Activated effector memory CD4-positive, alpha-beta T cell treated with anti-CD3 and anti-CD28 coated beads, Interleukin-2, amount 50 U/mL, for 16 hours (primary cell): ENCODE measurements around the gene GIT2.

Experiments
- DNase-seq: peaks from one replicate; pipeline ENCODE4 v3.0.0-alpha.2; 2020

GIT2 gene

DNA sequence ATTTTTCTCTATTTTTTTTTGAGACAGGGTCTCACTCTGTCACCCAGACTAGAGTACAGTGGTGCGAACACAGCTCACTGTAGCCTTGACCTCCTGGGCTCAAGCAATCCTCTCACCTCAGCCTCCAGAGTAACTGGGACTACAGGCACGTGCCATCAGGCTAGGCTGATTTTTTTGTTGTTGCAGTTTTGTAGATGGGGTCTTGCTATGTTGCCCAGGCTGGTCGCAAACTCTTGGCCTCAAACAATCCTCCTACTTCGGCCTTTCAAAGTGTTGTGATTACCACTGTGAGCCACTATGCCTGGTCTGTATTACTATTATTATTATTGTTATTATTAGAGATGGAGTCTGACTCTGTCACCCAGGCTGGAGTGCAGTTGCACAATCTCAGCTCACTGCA, 23.3 kb downstream of the GIT2 start:
- no peak for DNase-seq

DNA sequence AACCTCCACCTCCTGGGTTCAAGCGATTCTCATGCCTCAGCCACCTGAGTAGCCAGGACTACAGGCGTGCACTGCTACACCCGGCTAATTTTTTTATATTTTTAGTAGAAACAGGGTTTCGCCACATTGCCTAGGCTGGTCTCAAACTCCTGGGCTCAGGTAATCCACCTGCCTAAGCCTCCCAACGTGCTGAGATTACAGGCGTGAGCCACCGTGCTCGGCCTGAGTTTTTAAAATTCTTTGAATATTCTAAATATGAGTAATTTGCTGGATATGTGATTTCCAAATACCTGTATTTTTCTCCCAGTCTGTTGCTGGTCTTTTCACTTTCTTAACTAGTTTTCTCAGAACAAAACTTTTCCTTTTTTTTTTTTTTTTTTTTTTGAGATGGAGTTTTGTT, 27.4 kb downstream of the GIT2 start:
- DNase-seq, result no peak

DNA sequence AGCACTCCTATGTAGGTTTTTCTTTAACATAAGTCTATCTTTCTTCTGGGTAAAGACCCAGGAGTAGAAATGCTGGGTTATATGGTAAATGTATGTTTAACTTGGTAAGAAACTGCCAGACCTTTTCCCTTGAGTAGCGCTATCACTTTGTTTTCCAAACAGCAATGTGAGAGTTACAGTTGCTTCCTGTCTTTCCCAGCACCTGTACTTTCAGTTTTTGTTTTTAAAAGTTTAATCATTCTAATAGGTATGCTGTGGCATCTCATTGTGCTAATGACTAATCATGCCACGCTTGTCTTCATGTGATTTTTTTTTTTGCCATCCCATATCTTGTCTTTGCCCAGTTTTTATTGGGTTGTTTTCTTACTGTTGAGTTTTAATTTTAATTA, 28.1 kb downstream of the GIT2 start:
- no peak for DNase-seq

DNA sequence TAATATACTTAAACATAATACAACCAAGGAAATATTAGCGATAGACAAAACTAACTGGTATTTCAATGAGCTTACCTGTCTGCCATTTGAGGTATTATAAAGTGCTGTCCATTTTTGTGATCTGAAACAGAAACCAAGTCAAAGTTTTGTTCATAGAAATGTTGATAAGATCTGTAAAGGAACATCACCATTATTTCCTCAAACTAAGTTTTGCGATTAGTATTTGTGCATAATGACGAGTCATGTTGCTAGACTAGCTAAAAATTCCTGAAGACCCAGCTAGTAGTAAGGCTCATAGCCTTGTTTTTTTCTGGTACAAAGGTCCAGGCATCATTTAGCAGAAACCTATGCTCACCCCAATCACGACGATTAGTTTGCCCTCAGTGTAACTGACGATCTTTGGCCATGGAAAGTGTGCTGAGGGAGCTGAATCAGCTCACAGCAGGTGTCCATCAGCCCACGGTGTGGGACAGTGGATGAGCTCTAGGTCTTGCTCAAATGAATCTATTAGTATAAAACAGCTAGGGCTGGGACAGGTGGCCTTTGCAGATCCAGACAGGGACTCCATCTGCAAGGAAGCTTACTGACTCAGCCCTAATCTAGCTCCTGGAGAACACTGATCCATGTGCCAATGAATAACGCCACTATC, 28.7 kb downstream of the GIT2 start:
- DNase-seq, result peak; percentile 68

DNA sequence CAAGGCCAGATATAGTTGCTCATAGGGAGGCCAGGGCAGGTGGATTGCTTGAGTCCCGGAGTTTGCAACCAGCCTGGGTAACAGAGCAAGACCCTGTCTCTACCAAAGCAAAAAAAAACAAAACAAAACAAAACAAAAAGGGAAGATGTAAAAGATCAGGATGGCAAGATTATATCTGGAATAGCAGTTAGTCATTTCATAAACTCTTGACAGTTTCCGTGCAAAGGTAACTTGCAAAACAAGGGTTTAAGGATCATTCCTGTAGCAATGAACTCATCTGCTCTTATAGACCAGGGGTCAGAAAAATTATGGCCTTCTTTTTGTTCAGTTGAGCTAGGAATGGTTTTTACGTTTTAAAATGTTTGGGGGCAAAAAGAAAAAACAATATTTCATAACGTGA, 29.6 kb downstream of the GIT2 start:
- DNase-seq, result no peak

DNA sequence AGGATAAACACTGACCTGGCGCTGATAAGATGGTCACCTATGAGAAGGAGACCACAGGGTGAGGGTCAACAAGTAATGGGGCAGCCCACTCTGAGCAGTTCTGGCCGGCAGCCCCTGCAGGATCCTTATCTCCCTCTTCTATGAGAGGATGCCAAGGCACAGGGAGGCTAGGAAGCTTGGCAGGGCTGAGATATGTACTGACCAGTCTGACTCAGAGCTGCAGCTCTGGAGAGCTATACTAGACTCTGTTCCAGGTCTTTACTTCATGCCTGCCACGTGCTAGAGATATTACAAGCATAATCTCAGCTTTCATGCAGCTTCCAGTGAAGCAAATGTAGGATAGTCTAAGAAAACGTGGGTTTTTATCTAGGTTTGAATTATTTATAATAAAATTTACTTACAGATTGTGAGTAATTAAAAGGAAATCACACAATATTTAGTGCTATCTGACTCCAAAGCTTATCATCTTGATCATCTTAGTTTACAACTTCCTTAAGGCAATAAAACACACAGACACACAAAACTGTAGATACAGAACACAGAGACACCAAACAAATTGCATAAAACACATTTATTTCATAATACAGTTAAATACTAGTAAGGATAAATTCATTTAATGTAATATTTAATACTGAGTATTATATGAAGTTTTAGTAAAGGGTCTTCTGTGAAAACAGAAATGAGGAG, 32.3 kb downstream of the GIT2 start:
- no peak for DNase-seq

DNA sequence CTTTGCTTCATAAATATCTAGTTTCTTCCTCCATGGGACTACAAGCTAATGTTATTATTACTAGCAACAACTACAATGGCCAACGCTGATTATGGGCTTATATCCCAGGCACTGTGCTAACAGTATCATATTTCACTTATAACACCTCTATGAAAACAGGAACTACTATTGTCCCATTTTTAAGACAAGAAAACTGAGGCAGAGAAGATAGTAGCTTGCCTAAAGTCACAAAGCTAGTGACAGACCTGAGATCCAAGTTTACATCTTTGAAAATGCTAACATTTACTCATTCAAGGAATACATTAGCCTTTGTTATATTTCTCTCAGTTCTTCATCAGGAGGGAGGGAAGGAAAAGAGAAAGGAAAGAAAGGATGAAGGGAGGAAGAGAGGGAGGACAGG, 32.8 kb downstream of the GIT2 start:
- DNase-seq, result no peak

DNA sequence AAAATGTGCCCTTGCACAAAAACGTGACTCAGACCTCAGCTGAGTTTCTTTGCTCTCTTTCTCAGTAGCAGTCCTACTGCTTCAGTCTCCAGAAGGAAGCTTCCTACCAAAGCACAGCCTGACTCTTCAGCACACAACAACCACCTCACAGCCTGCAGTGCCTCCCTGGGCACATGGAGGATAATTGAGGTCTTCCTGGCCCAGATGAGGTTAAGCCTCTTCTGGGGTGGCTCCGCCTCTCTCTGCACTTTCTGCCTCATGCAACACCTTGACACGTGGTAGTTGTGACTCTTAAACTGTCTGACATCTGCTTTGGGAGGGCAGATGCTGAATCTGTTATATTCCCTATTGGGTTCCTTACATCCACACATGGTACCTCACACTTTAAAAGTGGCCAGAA, 33.8 kb downstream of the GIT2 start:
- no peak for DNase-seq

DNA sequence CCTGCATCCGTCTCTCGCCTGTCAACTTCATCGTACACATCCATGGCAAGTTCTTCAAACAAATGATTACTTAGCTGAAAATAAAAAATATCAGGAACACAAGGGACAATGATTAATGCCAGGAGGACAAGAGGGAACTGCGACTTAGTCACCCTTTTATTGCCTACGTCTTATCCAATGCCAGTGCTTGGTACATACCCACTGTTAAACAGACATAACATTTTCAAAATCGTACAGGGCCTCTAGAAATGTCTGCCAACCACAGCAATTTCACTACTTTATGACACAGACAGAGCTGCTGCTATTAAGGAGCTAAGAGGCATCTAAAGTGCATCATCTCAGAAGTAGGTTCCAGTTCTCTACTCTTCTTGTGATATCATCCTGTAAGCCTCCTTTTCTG, 34.6 kb downstream of the GIT2 start:
- no peak for DNase-seq

DNA sequence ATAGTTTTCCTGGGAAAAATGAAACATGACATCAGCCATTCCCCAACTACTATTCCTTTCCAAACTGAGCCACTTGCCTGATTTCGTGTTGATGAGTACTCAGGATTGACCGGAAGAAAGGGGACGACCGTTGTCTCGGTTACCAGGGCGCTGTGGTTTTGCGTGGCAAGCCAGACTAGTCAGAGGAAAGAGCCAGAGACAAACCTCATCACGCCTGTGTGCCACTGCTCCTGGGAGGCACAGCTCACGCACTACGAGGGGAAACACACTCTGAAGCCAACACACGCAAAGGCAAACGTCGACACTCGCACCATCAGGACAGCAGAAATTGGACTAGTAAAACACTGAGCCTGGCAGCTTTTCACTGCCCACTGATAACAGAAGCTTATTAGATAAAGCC, 35.0 kb downstream of the GIT2 start:
- no peak for DNase-seq

DNA sequence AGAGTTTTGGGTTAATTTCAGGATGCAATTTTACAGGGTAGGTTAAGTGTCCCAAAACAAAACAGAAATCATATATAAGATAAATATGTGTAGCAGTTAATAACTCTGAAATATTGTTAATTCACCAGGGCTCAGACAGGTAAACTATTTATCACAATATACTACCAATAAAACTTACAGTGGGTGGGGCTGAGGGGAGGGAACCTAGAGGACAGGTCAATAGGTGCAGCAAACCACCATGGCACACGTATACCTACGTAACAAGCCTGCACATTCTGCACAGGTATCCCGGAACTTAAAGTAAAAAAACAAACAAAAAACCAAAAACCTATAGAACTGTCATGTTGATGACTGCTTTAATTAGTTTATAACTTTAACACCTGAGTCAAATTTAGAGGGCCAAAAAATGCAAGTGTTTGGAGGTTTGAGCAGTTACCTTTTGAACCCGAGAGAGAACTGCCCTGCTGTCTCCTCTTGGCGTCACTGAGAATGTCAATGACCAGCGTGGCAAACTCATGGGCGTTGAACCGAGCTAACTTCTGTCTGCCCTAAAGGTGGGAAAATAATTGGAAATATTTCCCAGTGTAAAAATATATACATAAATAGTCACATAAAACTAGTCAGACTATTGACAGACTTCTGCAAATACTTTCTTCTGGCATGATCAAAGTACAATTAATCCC, 36.6 kb downstream of the GIT2 start:
- DNase-seq, result no peak

DNA sequence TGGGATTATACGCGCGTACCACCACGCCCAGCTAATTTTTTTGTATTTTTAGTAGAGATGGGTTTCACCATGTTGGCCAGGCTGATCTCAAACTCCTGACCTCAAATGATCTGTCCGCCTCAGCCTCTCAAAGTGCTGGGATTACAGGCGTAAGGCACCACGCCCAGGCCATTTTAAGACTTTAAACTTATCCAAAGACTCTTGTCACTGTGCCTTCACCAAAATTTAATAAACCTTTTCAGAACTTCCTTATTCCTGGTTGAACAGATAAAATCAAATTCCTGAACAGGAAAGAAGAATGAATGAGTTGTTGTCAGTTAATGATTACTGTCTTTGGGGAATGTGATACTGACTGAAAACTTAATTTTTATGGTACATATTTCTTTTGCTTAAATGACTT, 37.8 kb downstream of the GIT2 start:
- DNase-seq, result no peak

DNA sequence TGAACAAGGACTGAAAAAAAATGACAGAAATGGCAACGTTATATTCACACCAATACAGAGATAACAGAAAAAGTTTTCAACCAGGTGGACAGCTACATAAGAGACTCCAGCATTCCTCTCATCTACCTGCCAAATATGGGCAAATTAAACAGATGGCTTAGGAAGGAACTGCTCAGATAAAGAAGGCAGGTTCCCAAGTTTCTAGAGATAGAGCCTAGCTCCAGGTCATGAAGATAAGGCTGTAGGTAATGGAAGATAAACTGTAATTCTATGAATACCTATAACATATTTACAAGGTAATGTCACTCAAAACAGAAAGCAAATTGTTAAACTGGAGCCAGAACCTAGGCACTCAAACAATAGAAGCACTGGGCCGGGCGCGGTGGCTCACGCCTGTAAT, 42.5 kb downstream of the GIT2 start:
- no peak for DNase-seq

DNA sequence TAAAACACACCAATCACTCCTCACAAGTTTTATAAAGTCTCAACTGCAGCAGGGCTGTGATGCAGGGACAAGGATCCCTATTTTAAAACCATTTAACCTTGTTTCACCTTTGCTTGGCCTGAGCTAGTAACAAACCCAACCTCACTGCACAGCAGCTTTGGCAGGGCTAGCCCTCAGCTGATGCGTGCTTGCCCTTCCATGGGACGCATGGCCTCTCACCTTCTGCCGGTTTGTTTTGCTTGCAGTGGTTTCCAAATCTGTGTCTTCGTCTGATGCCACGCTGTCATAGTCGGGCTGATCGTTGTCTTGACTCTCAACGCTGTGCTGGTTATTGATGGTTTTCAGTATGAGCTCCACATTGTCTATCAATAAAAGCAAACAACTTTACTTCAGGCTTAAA, 43.3 kb downstream of the GIT2 start:
- DNase-seq, result no peak

DNA sequence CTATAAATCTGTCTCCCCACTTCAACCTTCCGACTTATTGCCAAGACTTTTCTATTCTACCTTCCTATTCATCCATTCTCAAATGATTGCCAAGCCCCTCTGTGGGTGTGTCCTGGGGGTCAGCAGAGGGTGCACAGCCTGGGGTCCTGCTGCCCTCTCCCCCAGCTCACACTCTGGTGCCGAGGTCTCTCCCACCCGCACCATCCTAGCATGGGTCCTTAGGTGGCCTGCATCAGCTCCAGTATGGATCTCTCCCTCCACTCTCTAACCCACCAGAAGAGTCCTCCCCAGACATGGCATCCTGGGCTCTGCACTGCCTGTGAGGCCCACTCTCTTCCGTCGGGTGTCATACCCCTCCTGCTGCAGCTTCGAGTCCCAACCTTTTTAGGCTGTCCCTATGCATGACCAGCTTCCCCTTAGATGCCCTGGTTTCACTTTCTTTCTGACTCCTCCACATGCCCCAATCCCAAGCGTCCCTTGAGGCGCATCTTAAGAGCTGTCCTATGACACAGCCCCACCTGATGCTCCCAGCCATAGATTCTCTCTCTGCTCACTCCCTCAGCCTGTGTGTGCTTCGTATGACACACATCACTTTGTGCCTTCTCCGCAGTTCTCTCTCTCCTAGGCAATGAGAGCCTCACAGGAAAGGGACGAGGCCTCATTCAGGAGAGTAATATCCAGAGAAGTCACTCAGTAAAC, 43.9 kb downstream of the GIT2 start:
- DNase-seq, result no peak

DNA sequence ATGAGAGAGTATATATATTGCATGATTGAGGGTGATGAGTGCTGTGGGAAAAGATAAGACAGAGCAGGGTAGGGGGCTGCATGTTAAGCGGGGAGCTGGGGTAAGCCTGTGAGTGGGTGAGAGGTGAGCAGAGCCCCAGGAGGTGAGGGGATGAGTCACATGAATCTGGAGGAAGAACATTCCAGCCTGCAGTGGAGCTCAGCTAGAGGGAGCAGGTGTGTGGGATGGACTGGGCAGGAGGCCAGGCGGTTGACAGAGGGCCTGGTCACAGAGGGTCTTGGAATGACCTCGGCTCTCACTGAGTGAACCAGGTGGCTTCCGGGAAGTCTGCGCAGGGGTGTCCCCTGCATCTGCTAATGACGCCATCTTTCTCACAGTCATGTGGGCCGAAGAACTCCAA, 44.4 kb downstream of the GIT2 start:
- no peak for DNase-seq

DNA sequence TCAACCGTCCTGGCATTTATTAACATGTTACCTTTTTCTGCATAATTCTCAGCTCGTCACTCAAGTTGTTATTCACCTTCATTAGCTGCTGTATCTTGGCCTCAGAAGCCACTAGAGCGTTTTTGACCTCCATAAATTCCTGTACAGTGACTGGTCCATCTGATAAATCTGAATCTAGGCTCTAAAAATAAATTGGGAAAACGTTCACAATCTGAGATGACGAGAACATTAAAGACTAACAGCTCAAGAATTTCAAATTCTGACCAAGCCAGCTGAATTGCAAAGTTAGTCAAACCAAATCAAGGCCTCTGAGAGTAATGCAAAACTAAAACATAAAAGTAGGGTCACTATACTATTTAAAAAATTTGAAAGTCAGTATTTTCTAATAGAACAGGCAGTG, 45.0 kb downstream of the GIT2 start:
- DNase-seq, result no peak

DNA sequence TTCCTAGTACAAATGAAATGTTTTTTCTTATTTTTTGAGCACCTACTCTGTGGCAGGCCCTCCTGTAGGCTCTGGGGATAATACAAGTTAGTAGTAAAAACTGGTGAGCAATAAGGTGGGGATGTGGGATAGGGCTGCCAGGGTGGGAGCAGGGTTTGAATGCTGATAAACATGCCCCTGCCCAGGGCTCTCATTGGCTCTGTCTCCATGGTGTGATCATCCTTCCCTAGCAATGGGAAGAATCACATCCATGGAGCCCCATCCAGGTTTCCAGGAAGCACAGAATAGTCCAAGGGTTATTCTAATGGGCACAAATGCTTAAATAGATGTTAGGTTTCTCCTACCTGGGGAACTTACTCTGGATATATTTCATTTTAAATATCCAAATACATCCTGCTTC, 45.5 kb downstream of the GIT2 start:
- DNase-seq, result no peak

DNA sequence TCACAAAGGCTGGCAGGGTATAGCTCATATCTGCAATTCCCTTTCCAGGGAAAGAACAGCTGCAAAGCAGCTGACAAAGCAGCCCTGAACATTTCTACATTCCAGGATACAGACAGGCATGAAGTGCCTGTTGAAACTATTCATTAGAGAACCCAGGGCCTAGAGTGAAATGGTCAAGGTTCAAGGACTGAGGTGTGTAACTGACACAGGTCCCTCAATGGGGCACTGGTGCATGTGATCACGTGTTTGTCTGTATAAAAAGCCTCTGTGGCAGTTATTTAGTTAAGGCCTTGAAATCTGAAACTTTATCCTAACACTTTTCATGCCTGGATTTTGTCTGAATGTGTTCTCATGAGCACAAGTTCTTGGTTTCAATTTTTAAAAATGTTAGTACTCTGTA, 47.1 kb downstream of the GIT2 start:
- no peak for DNase-seq

DNA sequence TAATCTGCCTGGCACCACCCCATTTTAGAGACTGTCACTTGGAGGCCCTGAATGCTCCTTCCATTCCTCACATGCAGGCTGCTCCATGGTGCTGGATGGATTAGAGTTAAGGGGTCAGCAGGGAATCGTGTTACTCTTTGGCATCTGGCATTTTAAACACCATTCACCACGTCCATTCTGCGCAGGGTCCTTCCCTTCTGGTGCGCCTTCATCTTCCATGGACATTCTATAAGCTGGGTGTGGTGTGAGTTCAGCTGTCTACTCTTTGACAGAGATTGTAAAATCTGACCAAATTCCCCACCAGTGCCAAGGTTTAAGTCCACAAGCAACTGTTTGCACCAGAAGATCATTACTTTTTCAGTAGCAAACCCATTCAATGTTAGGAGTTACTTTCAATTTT, 47.8 kb downstream of the GIT2 start:
- DNase-seq, result no peak

DNA sequence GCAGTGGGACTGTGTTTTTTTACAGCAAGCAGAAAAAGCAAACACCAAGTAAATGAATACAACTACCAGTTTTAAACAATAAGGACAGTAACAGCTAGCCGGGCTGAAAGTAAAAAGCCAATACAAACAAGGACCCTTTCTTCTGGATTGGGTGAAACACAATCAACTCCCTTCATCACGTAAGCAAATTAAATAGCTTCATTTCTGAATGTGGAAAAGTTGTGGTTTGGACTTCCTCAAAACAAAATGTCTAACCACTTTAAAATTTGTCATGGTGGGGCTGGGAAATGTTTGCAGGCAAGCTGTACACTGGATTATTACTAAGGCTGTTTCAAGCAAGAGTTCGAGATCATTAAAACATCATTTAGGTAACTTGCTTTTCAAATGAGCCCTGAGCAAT, 48.6 kb downstream of the GIT2 start:
- no peak for DNase-seq

DNA sequence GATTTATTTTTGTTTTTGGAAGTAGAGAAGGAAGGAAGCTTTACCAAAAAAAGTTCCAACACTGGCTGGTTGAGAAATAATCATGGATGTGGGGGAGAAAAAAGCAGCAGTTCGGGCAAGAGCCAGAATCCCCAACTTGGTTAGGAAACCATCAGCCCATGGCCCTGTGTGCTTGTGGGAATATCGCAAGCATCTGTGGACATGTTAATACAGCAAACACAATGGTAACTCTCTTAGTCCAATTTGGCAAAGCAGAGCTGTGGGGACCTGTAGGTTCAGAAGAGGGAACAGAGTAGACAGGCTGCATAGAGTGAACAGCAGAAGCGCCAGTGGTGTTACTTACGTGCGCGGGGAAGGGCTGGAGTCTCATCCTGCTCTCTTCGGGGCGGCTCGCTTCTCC, 49.3 kb downstream of the GIT2 start:
- no peak for DNase-seq

DNA sequence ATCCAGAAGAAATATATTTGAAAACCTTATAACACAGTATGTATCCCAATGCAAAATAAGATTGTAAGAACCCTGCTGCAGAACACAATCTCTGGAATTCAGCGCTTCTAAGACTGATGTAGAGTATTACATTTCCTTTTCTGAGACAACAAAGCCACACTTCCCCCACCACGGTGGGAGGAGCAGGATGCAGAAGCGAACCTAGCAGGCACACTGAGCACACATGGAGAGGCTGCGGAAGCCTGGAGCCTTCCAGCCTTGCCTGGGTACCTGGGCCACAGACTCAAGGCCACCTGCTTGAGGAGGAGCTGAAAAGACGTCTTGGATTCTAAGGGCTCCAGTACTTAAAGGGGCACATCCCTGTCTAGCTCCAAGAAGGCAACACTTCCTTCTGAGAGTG, 49.7 kb downstream of the GIT2 start:
- DNase-seq, result no peak
